GM19043 (cell line): ENCODE measurements around the gene FSD1L.
"Not testable (repeated sequence)": the region's sequence is repeated elsewhere in the genome, so short reads cannot be mapped to it uniquely, and the experiment has no call there.

Source experiments
- ATAC-seq: cut with Tn5 transposase; IDR thresholded peaks from one replicate; pipeline ENCODE4 v1.9.1; 2021; ENCODE audit warnings: low read depth; ENCODE audit not compliant: unreplicated experiment

The FSD1L gene

DNA sequence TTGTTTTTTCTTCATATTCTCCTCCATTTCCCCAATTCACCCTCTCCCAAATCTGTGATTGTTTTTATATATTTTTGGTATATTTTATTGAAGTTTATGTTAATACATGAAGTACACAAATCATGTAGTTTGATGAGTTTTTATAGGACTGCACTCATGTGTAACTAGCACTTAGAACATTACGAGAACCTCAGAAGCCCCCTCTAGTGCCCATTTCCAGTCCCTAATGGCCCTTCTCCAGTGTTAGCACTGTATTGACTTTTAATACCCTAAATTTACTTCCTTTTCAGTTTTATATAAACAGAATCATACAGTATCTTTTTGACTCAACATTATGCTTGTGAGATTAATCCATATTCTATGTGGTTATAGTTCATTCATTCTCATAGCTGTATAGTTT is 91.6 kb downstream of the FSD1L start:
- ATAC-seq = no peak

DNA sequence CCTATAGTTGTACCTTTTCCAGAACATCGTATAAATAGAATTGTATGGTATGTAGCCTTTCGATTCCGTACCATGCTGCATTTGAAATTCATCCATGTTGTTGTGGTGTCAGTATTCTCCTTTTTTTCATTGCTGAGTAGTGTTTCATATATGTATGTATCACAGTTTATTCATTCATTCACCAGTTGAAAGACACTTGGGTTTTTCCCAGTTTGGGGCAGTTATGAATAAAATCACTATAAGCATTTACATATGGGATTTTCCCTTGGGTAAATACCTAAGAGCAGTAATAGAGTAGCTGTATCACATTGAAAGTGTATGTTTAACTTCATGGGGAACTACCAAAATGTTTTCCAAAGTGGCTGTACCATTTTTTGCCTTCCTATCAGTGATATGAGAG is 94.0 kb downstream of the FSD1L start:
- peak; percentile 89 for ATAC-seq

DNA sequence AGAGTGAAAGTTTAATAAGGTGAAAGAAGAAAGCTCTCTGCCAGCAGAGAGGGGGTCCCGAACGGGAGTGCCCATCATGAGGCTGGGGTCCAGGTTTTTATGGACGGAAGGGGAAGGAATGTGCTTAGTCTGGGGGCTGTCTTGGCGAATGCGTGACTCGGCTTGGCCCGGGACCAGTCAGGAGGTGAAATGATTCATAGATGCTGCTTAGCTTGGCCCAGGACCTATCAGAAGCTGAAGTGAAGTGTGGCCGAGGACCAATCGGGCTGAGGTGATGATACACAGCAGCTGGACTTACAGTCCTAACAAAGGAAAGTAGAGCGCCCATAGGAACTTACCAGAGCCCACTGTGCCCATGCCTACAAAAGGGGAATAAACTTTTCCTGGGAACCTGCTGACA is 106.2 kb downstream of the FSD1L start:
- ATAC-seq = no peak

DNA sequence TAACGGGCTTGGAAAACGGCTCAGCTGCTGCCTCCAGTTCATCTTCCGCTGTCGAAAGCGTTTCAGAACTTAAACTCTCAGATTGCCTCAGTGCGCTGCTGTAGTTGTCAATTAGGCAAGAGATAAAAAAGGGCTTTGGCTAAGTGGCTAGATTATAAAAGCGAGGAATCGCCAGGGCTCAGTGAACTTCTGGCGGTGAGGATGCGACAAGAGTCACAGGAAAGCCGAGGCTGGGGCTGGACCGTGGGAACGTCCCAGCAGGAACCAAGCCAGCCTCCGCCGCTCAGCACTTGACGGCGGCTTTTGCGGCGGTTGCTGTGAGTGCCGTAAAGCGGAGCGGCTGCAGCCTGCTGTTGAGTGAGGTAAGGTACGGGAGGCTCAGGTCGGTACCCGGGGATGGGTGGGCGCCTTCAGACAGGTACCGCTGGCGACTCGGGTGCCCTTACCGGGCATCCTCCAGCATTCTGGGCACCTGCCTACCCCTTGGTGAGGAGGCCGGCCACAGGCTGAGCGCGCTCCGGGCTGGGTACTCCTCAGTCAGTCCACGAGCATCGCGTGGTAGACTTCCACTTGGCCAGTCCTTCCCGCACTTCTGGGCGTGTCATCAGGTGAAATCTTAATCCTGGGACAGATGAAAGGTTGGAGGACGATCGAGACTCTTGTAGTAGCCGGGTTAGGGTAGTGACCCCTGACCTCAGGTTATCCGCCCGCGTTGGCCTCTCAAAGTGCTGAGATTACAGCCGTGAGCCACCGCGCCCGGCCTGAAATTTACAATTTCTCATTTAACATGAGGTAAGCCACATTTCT is 110.2 kb downstream of the FSD1L start, which contains the start of gene FKTN:
Gene FKTN, plus strand, starts transcription at position 328 of the 807 bp plus-strand sequence. CDS start 16,902 bp downstream, outside the sequence.
- ATAC-seq = peak; percentile 95

DNA sequence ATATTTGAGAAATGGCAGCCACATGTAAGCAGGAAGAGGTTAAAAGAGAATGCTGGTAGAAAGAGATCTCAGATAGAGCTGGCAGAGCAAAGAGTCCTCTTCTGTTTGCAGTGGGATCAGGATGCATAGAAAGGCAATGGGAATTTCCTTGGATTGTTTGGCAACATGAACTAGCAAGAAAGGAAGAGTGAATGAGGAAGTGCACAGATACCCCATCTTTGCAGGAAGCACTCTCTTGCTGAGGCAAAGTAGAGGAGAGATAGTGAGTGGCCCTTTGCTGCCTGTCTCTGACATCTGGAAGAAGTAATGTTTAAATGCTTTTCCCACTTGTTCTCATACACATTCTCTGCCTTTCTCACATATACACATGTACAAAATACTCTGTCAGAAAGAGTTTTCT is 124.6 kb downstream of the FSD1L start:
- no peak for ATAC-seq

DNA sequence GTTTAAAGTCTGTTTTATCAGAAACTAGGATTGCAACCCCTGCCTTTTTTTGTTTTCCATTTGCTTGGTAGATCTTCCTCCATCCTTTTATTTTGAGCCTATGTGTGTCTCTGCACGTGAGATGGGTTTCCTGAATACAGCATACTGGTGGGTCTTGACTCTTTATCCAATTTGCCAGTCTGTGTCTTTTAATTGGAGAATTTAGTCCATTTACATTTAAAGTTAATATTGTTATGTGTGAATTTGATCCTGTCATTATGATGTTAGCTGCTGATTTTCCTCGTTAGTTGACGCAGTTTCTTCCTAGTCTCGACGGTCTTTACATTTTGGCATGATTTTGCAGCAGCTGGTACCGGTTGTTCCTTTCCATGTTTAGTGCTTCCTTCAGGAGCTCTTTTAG is 132.1 kb downstream of the FSD1L start:
- ATAC-seq = not testable (repeated sequence)

DNA sequence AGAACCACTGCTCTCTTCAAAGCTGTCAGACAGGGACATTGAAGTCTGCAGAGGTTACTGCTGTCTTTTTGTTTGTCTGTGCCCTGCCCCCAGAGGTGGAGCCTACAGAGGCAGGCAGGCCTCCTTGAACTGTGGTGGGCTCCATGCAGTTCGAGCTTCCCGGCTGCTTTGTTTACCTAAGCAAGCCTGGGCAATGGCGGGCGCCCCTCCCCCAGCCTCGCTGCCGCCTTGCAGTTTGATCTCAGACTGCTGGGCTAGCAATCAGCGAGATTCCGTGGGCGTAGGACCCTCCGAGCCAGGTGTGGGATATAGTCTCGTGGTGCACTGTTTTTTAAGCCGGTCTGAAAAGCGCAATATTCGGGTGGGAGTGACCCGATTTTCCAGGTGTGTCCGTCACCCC is 133.7 kb downstream of the FSD1L start:
- ATAC-seq = not testable (repeated sequence)

DNA sequence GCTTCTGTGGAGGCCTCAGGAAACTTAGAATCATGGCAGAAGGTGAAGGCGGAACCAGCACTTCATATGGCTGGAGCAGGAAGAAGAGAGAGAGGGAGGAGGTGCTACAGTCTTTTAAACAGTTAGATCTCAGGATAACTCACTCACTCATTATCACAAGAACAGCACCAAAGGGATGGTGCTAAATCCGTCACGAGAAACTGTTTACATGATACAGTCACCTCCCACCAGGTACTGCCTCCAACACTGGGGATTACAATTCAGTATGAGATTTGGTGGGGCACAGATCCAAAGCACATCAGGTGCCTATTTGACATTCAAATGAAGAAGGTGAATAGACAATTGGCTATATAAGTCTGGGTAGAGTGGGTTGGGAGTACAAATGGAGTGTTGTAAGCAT is 145.3 kb downstream of the FSD1L start:
- no peak for ATAC-seq
